Fibroblast of the aortic adventitia (primary cell): ENCODE data around the gene OR4X1. TPM values are rescaled to one million over a fixed set of nuclear protein-coding genes. Genes with fewer than 3 reads are reported as not detected.
"Not testable (repeated sequence)": the region's sequence is repeated elsewhere in the genome, so short reads cannot be mapped to it uniquely, and the experiment has no call there.

ENCODE experiments used
- DNase-seq: peaks from one replicate; pipeline ENCODE4 v3.0.0-alpha.2; 2010; ENCODE audit warnings: low read depth
- H3K4me3 ChIP-seq: 2 replicates; pipeline ENCODE4 v1.5.1; 2011; ENCODE audit warnings: low read depth, mild to moderate bottlenecking, control low read depth, low read length, moderate library complexity
- total RNA-seq: library from RNA; depleted of rRNA; stranded (reverse); fragments of >200 nt; gene quantifications from 2 replicates; pipeline ENCODE4 v1.2.3, GENCODE V29; 2012; ENCODE audit warnings: low replicate concordance
- TF ChIP-seq, protein P1 (sequence below): IDR thresholded peaks from 2 replicates; pipeline ENCODE4 v1.5.1; 2011; ENCODE audit warnings: mild to moderate bottlenecking, low read length, control low read depth, inconsistent platforms; ENCODE audit not compliant: insufficient read depth

The OR4X1 gene, protein sequence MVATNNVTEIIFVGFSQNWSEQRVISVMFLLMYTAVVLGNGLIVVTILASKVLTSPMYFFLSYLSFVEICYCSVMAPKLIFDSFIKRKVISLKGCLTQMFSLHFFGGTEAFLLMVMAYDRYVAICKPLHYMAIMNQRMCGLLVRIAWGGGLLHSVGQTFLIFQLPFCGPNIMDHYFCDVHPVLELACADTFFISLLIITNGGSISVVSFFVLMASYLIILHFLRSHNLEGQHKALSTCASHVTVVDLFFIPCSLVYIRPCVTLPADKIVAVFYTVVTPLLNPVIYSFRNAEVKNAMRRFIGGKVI
- not detected in 2 replicates for total RNA-seq

DNA sequence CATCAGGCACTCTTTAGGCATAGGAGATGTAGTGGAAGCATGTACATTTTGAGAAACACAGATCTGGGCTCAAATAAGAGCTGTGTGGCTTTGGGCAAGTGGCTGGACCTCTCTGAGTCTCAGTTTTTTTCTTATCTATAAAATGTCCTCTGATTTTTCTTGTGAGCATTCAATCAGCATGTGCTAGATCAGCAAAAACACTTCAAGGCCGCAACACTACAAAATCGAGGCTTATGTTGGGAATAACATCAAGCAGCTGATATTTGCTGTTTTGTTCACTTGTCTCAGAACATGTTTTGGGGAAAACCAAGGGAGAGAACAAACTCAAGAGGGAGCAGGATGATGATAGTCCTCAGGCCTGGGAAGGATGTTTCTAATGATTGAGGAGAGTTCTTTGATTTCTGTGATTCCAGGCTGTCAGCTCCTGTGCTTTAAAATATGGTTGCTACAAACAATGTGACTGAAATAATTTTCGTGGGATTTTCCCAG lies at the start of gene OR4X1:
Gene OR4X1, plus strand, starts transcription at position 439 of the 489 bp plus-strand sequence. Its CDS starts 0 bp downstream, at position 439.
- DNase-seq: no peak
- TF ChIP-seq, protein P1, sequence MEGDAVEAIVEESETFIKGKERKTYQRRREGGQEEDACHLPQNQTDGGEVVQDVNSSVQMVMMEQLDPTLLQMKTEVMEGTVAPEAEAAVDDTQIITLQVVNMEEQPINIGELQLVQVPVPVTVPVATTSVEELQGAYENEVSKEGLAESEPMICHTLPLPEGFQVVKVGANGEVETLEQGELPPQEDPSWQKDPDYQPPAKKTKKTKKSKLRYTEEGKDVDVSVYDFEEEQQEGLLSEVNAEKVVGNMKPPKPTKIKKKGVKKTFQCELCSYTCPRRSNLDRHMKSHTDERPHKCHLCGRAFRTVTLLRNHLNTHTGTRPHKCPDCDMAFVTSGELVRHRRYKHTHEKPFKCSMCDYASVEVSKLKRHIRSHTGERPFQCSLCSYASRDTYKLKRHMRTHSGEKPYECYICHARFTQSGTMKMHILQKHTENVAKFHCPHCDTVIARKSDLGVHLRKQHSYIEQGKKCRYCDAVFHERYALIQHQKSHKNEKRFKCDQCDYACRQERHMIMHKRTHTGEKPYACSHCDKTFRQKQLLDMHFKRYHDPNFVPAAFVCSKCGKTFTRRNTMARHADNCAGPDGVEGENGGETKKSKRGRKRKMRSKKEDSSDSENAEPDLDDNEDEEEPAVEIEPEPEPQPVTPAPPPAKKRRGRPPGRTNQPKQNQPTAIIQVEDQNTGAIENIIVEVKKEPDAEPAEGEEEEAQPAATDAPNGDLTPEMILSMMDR: no peak
- H3K4me3 ChIP-seq: no peak within 1 kb of the TSS

DNA sequence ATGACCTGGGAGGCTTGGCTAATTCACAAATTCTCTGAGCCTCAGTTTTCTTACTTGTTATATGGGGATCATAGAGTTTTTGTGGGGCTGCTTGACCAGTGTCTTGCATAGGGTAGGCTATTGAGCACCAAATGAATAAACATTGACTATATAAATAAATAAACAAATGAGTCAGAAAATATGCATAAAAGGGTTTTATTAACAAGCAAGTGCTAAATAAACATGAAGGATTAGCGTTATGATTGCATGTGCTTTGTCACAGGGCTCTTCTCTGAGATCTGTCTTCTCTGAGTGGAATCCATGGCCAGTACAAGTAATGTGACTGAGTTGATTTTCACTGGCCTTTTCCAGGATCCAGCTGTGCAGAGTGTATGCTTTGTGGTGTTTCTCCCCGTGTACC lies 47.2 kb upstream of the OR4X1 start, which contains the start of gene OR4B1:
Gene OR4B1, plus strand, starts transcription at position 301 of the 400 bp plus-strand sequence. Its CDS starts 0 bp downstream, at position 301.
- TF ChIP-seq, protein P1: no peak
- H3K4me3 ChIP-seq: no peak within 1 kb of the TSS
- no peak for DNase-seq

- TF ChIP-seq, protein P1: no peak
- no peak overlapping the region for H3K4me3 ChIP-seq
These were observed 34.9 kb upstream of the OR4X1 start for GRCh38 chr11:48228761-48229160.

GRCh38 chr11:48230057-48230456 lies 33.6 kb upstream of the OR4X1 start:
- not testable (repeated sequence) for DNase-seq, H3K4me3 ChIP-seq

More at GRCh38 chr11:48228761-48229160, 34.9 kb upstream of the OR4X1 start:
- no peak for DNase-seq

DNA sequence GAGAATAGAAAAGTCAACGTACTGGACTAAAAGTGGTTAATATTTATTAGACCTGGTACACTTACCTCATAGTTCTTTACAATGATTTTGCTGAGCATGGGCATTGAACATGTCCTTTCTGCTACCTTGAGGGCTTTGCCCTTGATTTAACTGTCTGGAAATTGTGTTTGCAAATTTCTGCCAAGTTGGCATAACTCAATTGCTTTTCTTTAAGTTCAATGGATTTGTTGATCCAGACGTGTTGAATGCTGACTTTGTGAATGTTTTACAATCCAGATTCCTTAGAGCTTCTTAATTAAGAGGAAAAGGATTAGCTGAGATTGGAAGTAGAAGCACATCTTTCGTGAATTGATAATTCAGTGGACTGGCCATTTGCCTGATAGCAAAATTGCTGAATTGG lies 25.9 kb upstream of the OR4X1 start:
- H3K4me3 ChIP-seq: no peak overlapping the region
- no peak for DNase-seq
- TF ChIP-seq, protein P1: no peak

- TF ChIP-seq, protein P1: no peak
These were observed 21.2 kb upstream of the OR4X1 start for GRCh38 chr11:48242501-48242900.

DNA sequence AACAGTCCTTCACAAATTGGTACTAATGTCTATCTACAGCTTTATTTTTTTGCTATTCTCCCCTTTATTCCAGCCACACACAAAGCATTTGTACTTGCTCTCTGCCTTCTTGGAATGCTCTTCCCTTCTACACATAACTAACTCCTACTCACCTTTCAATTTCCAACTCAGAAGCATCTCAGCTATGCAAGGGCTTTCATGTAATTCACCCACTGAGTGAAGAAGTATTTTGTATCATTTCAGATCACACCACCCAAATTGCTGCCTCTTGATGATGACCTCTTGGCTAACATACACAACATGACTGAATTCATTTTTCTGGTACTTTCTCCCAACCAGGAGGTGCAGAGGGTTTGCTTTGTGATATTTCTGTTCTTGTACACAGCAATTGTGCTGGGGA lies 18.9 kb upstream of the OR4X1 start, which contains the start of gene OR4X2:
Gene OR4X2, plus strand, starts transcription at position 301 of the 400 bp plus-strand sequence. Its CDS starts 0 bp downstream, at position 301.
- no peak for DNase-seq
- TF ChIP-seq, protein P1: no peak
- H3K4me3 ChIP-seq: no peak within 1 kb of the TSS

More at GRCh38 chr11:48242501-48242900, 21.2 kb upstream of the OR4X1 start:
- no peak for DNase-seq
- no peak overlapping the region for H3K4me3 ChIP-seq
